Upper lobe of left lung (tissue), 4 donors: Measurements from ENCODE around the gene SCNN1G.

ENCODE experiments used
- EP300 ChIP-seq, 4 donors: sonication (generic); formaldehyde crosslinking; IDR thresholded peaks; one replicate each; pipeline ENCODE4 v1.5.1; 2017; ENCODE audit warnings: antibody characterized with exemption in 4 of 4, control low read depth in 2 of 4
- POLR2A ChIP-seq, 4 donors: fragments of 450-650 bp; IDR thresholded peaks; one replicate each; pipeline ENCODE4 v1.5.1; 2016 to 2017; ENCODE audit warnings: antibody characterized with exemption in 4 of 4, mild to moderate bottlenecking in 2 of 4

GRCh38 chr16:23209606-23210005 is 27.1 kb downstream of the SCNN1G start:
- TF ChIP-seq EP300 (IDR thresholded peaks at IDR 0.05) (no peak), POLR2A (IDR thresholded peaks at IDR 0.05) (no peak)
